Ovary (tissue), 3 donors: Measurements from ENCODE around the gene PLEKHA6.

Experiments
- EP300 ChIP-seq: sonication (generic); formaldehyde crosslinking; IDR thresholded peaks from one replicate; pipeline ENCODE4 v1.6.1; 2017; ENCODE audit warnings: antibody characterized with exemption
- POLR2A ChIP-seq: fragments of 450-650 bp; IDR thresholded peaks from one replicate; pipeline ENCODE4 v1.6.1; 2017; ENCODE audit warnings: antibody characterized with exemption, mild to moderate bottlenecking, moderate library complexity
- TF ChIP-seq, protein P1 (sequence below), 3 donors: fragments of 450-650 bp in 2 of 3; fragments of 200-600 bp in 1 of 3; IDR thresholded peaks; one replicate each; pipeline versions ENCODE4 v1.5.1 to v1.8.0; 2016 to 2022; ENCODE audit warnings: antibody characterized with exemption in 3 of 3, mild to moderate bottlenecking in 1 of 3
- donor health status: DM: no; HTN: no; CAD: no.

DNA sequence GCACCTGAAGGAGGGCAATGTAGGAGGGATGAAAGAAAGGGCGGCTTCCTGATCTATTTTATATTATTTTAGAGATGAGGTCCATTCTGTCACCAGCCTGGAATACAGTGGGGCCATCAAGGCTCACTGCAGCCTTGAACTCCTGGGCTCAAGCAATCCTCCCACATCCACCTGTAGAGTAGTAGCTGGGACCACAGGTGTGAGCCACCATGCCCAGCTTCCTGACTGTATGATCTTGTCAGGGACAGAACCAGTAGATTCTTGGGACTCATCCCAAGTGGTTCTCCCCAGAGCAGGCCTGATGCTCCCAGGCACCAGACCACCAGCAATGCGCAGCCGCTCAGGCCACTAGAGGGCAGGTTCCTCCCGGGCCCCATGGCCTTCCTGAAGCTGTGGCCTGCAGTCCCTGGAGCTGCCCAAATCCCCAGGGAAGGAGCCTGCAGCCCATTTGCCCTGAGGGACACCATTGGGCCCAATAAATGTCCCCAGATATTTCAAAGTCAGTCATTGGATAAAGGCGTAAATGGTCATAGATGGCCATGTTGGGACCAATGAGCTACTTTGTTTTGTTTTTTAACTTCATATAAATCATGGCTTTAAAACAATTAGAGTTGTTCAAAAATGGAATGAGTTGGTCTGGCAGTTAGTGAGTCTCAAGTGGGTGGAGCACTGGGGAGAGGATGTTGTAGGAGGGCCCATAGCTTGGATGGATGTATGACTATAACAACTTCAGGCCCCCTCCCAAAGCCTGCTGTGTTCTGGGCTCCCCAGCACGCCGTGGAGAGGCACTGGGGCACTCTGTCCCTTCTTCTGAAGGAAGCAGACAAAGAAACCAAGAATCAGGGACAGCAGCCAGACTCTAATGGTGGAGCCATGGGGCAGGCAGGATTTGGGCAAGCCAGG lies 101.3 kb downstream of the PLEKHA6 start:
- TF ChIP-seq, protein P1, sequence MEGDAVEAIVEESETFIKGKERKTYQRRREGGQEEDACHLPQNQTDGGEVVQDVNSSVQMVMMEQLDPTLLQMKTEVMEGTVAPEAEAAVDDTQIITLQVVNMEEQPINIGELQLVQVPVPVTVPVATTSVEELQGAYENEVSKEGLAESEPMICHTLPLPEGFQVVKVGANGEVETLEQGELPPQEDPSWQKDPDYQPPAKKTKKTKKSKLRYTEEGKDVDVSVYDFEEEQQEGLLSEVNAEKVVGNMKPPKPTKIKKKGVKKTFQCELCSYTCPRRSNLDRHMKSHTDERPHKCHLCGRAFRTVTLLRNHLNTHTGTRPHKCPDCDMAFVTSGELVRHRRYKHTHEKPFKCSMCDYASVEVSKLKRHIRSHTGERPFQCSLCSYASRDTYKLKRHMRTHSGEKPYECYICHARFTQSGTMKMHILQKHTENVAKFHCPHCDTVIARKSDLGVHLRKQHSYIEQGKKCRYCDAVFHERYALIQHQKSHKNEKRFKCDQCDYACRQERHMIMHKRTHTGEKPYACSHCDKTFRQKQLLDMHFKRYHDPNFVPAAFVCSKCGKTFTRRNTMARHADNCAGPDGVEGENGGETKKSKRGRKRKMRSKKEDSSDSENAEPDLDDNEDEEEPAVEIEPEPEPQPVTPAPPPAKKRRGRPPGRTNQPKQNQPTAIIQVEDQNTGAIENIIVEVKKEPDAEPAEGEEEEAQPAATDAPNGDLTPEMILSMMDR (IDR thresholded peaks at IDR 0.05): peak; percentile 44 to 64 (median 46)
- no peak for TF ChIP-seq EP300
- TF ChIP-seq POLR2A: no peak
